Measurements from ENCODE around the gene ADAM10. TPM values are rescaled to one million over a fixed set of nuclear protein-coding genes. Genes with fewer than 3 reads are reported as not detected.

The ADAM10 gene
- total RNA-seq, 6 experiments from 2014 or later, result 155 to 227 (median 196) TPM

DNA sequence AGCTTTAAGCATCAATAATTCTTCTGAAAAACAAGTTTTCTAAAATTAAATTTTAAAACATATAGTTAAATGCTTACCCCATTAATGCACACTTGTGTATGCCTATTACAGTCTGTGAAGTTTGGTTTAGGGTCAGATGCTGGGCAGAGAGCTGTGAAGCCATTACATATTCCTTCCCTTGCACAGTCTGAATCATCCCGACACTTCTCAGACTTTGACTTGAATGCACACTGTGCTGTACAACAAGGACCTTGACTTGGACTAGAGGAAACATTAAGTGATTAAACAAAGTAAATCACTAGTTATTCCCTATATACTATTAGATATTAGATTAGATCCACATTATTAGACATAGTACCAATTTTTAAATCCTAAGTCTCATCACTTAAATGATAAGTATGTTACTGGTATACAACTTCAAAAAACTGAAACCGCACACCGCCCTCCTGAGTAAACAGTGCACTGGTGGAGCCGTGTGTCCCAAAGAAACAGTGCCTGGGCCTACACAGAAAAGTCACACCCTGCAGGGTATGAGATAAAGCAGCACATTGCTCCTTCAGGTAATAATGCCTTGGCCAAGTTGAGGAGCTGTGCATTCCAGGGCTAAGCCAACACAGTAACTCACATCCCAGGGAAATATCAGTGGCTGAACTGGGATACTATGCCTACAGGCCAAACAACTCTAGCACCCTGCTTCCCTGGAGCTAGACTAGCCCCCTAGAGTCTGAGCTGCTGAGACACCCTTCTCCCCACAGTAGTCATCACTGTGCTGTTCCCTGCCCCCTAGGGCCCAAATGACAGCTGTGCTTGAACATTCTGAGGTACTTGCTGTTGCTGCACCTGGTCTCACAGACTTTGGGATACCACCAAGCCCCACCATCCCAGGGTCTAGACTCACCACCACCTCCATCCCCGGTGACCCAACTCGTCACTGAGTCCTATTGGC, 137.5 kb downstream of the ADAM10 start:
- no peaks in the 10 kb centered on the region for H3K27me3 Mint-ChIP-seq (ENCODE audit: insufficient read depth)
- peaks cover 33% of the 10 kb centered on the region for H3K9me3 Mint-ChIP-seq

DNA sequence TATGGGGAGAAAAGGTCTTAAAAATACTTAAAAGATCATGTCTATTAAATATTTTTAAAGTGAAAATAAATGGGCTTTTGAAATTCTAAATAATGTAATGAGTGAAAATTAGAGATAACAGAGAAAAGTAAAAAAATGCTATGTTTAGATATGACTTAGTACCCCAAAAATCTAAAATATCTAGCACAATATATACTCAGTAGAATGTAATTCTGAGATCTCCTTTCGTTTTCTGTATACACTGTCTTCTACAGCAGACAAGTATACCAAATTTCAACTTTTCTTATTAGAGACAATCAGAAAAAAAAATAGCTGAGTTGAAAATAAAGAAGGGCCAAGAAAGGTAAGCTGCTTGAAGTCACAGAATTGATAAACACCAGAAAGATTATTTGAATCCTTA, 140.8 kb downstream of the ADAM10 start:
- DNase-seq, result peak; percentile 1
- H3K27ac Mint-ChIP-seq, result peak overlapping the region; percentile 70
- peak overlapping the region; percentile 70 for H3K4me3 Mint-ChIP-seq
- peaks cover 50% of the 10 kb centered on the region for H3K4me1 Mint-ChIP-seq (ENCODE audit: low read depth)
- H3K9me3 Mint-ChIP-seq, result peaks cover 7% of the 10 kb centered on the region
- H3K36me3 Mint-ChIP-seq (ENCODE audit: low read depth), result peaks cover 29% of the 10 kb centered on the region
- no peaks in the 10 kb centered on the region for H3K27me3 Mint-ChIP-seq (ENCODE audit: insufficient read depth)
- TF ChIP-seq, protein P1, sequence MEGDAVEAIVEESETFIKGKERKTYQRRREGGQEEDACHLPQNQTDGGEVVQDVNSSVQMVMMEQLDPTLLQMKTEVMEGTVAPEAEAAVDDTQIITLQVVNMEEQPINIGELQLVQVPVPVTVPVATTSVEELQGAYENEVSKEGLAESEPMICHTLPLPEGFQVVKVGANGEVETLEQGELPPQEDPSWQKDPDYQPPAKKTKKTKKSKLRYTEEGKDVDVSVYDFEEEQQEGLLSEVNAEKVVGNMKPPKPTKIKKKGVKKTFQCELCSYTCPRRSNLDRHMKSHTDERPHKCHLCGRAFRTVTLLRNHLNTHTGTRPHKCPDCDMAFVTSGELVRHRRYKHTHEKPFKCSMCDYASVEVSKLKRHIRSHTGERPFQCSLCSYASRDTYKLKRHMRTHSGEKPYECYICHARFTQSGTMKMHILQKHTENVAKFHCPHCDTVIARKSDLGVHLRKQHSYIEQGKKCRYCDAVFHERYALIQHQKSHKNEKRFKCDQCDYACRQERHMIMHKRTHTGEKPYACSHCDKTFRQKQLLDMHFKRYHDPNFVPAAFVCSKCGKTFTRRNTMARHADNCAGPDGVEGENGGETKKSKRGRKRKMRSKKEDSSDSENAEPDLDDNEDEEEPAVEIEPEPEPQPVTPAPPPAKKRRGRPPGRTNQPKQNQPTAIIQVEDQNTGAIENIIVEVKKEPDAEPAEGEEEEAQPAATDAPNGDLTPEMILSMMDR (IDR thresholded peaks at IDR 0.05), result no peak

More for the DNA sequence above, 137.5 kb downstream of the ADAM10 start:
- H3K36me3 Mint-ChIP-seq (ENCODE audit: low read depth), result peaks cover 60% of the 10 kb centered on the region
- no peak overlapping the region for H3K4me3 Mint-ChIP-seq
- H3K27ac Mint-ChIP-seq, result no peak overlapping the region; the same call in 1 of the 2 replicates
- H3K4me1 Mint-ChIP-seq (ENCODE audit: low read depth), result peaks cover 55% of the 10 kb centered on the region
- TF ChIP-seq, protein P1 (IDR thresholded peaks at IDR 0.05), result no peak
- no peak for DNase-seq

DNA sequence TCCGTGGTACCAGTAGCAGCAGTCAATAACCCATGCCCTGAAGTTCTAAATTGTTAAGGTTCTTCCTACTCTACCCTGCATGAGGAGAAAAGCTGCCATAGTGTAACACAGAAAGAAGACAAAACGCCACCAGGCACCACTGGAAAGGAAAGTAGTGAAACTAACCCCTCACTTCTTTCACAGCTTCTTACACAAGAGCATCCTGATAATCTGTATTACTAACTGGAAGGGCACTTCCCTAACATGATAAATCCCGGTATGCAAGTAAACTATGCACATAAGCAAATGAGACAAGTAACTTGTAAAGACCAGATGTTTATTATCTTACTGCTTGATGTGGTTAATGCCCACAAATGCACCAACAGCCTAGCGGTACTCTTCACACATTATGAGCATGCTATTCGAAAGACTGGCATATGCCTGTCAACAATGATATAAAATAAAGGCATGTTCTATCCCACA, 141.3 kb downstream of the ADAM10 start:
- DNase-seq, result peak; percentile 59
- H3K27ac Mint-ChIP-seq, result peak overlapping the region; percentile 70
- TF ChIP-seq, protein P1 (IDR thresholded peaks at IDR 0.05), result no peak
- peaks cover 2% of the 10 kb centered on the region for H3K9me3 Mint-ChIP-seq
- peak overlapping the region; percentile 70 for H3K4me3 Mint-ChIP-seq
- peaks cover 50% of the 10 kb centered on the region for H3K4me1 Mint-ChIP-seq (ENCODE audit: low read depth)
- no peaks in the 10 kb centered on the region for H3K27me3 Mint-ChIP-seq (ENCODE audit: insufficient read depth)
- H3K36me3 Mint-ChIP-seq (ENCODE audit: low read depth), result peaks cover 29% of the 10 kb centered on the region

DNA sequence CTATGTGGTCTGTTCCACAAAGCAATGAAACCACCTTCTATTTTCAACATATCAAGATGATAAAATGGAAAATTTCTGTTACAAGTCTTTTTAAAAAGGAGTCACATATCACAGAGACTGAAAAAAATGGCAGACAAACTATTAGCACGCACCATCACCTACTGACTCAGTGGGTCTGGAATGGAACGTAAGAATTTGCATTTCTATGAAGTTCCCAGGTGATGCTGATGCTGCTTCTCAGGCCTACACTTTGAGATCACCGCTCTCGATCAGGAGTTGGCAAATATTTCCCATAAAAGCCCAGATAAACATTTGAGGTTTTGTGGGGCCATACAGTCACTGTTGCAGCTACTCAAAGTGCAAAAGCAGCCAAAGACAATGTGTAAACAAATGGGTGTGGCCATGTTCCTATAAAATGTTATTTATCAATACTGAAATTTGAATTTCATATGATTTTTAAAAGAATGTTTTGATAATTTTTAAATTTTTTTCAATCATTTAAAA, 142.9 kb downstream of the ADAM10 start:
- DNase-seq, result no peak
- Mint-ChIP-seq H3K4me3 (no peak overlapping the region), H3K36me3 (ENCODE audit: low read depth) (peaks cover 30% of the 10 kb centered on the region), H3K27me3 (ENCODE audit: insufficient read depth) (no peaks in the 10 kb centered on the region), H3K4me1 (ENCODE audit: low read depth) (peaks cover 40% of the 10 kb centered on the region), H3K27ac (no peak overlapping the region), H3K9me3 (no peaks in the 10 kb centered on the region)
- TF ChIP-seq, protein P1 (IDR thresholded peaks at IDR 0.05), result no peak

DNA sequence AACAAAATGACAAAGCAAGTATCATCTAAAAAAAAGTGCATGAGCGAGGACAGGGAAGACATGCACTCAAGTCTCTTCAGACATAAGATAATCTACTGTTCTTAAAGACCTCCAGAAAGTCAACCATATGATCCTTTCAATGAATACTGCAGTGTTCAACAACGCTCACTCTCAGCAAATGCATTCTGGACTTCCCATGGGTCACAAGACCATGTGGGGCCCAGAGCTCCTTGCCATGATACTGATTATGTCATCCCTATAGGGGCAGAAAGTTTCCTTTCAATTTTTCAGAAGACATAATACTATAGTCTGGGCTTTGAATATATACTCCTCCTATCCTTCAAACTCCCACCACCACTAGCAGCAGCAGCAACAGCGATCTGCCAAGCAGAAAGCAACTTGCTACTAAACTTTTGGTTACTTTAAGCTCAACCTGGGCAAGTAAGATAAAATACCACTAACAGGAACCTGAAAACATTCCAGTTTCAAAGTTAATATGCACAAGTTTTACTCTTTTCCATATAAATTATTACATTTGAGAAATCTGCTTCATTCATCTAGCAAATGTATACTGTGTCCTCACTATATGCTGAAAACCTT, 143.5 kb downstream of the ADAM10 start:
- Mint-ChIP-seq H3K27ac (no peak overlapping the region), H3K9me3 (no peaks in the 10 kb centered on the region), H3K4me3 (no peak overlapping the region), H3K27me3 (ENCODE audit: insufficient read depth) (no peaks in the 10 kb centered on the region), H3K4me1 (ENCODE audit: low read depth) (peaks cover 38% of the 10 kb centered on the region), H3K36me3 (ENCODE audit: low read depth) (peaks cover 31% of the 10 kb centered on the region)
- TF ChIP-seq, protein P1 (IDR thresholded peaks at IDR 0.05), result no peak
- no peak for DNase-seq
